Pulmonary artery endothelial cell (primary cell): ENCODE results near the gene CHMP6. TPM values are rescaled to one million over a fixed set of nuclear protein-coding genes. Genes with fewer than 3 reads are reported as not detected.
"Not testable (repeated sequence)": the region's sequence is repeated elsewhere in the genome, so short reads cannot be mapped to it uniquely, and the experiment has no call there.

ENCODE experiments used
- DNase-seq: peaks from one replicate; pipeline ENCODE4 v3.0.0-alpha.2; 2011; ENCODE audit warnings: low read depth, low spot score
- total RNA-seq: library from RNA; depleted of rRNA; stranded (reverse); fragments of >200 nt; gene quantifications from 2 replicates; pipeline ENCODE4 v1.2.3, GENCODE V29; 2014

The CHMP6 gene
- total RNA-seq, 1 donor from 2014 or later, result 20.3 TPM

DNA sequence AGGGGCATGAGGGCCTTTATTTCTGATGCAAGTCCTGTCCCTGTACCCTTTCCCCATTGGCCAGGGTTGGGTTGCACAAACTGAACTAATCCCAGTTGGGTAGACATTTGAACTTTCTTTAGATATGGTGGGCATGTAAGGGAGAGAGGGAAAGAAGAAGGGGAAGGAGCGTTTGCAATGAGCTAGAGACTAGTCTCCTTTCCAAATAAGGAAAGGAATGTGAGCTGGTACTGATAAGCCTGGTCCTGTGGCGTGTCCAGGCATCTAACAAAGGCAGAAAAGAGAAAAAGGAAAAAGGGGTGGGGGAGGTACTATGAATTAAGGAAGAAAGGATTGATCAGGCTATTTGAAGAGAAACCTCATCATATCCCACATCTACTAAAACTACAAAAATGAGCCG is 20.3 kb downstream of the CHMP6 start:
- DNase-seq, result no peak

- DNase-seq, result no peak
Observed at GRCh38 chr17:81012574-81013447, 21.2 kb downstream of the CHMP6 start.

GRCh38 chr17:81013642-81014041 is 22.0 kb downstream of the CHMP6 start:
- no peak for DNase-seq

- DNase-seq, result no peak
Observed at GRCh38 chr17:81015136-81015535, 23.5 kb downstream of the CHMP6 start.

DNA sequence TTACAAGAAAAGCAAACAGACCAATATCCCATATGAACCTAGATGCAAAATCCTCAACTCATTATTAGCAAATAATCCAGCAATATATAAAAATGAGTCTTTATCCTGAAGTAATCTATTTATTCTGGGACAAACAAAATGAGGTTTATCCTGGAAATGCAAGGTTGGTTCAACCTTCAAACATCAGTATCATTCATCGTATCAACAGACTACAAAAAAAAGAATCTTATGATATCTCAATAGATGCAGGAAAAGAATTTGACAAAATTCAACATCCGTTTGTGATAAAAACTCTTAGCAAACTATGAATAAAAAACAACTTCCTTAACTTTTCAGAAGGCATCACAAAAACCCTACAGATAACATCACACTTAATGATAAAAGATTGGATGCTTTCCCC is 24.9 kb downstream of the CHMP6 start:
- DNase-seq, result no peak

DNA sequence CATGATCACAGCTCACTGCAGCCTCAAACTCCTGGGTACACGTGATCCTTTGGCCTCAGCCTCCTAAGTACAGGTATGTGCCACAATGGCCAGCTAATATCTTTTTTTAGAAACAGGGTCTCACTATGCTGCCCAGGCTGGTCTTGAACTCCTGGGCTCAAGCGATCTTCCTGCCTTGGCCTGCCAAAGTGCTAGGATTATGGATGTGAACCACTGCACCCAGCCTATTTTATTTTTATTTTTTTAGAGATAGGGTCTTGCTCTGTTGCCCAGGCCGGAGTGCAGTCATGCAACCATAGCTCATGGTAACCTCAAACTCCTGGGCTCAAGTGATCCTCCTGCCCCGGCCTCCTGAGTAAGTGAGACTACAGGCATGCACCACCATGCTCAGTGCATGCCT is 25.7 kb downstream of the CHMP6 start:
- DNase-seq, result not testable (repeated sequence)

DNA sequence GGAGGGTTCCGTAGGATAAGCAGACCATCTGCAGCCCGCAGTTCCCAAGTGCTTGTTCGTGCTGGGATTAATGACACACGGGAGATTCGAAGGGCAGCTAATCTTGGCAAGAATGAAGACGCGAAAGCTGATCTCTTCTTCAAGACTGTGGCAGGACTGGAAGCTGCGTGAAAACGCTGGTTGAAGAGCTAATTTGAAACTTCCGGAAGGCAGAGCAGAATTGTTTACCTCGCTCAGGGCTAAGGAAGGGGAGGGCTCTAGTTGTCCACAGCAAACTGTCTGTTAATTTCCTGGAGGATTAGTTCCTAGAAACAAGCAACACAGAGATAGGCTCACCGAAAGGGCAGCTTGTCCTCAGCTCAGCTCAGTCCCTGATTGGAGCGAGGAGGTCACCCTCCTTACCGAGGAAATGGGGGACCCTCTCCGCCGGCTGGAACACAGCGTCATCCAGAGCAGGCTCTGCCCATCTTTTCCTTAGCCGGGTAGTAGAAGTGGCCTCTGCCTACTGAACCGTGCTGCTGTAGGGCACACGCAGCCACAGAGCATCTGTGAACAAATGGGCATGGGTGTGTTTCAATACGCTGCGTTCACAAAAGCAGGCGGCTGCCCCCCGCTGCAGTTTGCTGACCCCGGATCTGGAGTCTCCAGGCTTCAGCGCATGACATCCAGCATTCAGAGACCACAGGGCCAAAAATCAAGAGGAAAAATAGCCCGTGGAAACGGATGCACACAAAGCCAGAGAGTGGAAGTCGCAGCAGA is 26.6 kb downstream of the CHMP6 start:
- DNase-seq, result no peak

- DNase-seq, result no peak
Observed at GRCh38 chr17:81019563-81020442, 28.2 kb downstream of the CHMP6 start.

- DNase-seq, result no peak
Observed at GRCh38 chr17:81020443-81020766, 28.8 kb downstream of the CHMP6 start.

- DNase-seq, result no peak
Observed at GRCh38 chr17:81020767-81021497, 29.3 kb downstream of the CHMP6 start.

DNA sequence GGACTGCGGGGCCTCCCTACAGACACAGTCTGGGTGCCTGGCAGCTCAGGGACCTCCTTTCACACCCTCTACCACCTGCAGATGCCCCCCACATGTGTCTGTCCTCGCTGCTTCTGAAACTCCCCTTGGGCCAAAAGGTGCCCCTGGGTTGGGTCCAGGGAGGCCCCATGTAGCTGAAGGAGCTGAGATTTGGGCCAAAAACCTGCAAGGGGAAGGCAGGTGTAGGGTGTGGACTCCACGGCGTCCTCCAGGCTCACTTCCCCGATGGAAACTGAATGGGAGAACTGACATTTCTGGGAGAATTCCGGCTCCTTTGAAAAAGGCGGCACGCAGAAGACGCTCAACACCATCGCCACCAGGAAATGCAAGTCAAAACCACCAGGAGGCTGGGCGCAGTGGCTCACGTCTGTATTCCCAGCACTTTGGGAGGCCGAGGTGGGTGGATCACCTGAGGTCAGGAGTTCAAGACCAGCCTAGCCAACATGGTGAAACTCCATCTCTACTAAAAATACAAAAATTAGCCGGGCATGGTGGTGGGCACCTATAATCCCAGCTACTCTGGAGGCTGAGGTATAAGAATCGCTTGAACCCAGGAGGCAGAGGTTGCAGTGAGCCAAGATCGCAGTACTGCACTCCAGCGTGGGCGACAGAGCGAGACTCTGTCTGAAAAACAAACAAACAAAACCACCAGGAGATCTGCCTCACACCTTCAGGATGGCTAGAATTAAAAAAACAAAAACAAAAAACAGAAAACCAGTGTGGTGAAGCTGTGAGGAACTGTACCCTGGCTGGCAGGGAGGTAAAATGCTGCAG is 30.1 kb downstream of the CHMP6 start:
- no peak for DNase-seq

GRCh38 chr17:81022344-81022676 is 30.7 kb downstream of the CHMP6 start:
- no peak for DNase-seq

- DNase-seq, result no peak
Observed at GRCh38 chr17:81025065-81025740, 33.6 kb downstream of the CHMP6 start.

DNA sequence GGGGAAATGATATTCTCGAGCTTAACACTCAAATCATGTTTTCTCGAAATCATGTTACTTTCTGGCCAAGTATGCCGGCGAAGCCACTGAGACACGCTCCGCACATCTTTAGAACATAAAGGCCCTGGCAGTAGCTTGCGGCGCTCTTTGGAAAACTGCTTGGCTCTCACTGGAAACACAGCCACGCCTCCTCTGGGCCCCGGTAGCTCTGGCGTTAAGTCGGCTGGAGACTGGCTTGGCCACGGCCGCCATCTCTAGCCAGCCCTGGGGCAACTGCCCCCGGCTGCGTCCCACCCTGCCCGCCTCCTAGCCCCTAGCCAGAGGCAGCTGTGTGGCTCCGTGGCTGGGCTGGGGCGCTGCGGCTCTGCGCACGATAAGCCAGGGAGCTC is 34.1 kb downstream of the CHMP6 start:
- DNase-seq, result no peak

DNA sequence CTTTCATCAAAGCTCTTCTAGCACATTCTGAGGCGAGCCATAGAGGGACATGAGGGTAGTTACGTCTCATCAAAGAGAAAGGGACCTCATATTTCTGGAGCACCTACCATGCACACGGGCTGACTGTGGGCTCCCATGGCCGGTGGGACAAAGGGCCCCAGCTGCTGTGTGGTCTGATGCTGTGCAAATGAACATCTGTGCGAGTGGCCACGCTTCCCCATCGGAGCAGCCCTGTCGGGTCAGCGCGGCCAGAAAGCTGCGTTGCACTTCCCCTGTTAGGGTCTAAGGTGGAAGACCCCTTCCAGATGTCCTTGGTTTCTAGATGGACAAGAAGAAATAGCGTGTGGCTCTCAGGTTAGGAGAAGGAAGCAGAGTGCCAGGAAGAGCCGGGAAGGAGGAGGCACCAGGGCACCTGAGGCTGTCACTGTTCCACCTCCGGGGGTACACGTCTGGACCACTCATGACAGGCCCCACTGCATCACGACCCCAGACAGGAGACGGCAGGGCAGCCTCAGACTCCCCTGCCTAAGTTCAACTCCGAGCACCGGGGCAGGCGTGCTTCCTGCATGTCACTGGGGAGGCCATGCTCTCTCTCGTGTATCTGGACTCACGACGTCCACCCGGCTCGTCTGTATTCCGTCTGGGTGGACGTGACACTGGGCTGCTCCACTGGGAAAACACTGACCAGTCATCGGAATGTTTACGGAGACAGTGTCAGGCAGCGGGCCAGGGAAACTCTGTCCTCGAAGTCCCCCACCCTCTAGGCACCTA is 34.8 kb downstream of the CHMP6 start:
- DNase-seq, result no peak

DNA sequence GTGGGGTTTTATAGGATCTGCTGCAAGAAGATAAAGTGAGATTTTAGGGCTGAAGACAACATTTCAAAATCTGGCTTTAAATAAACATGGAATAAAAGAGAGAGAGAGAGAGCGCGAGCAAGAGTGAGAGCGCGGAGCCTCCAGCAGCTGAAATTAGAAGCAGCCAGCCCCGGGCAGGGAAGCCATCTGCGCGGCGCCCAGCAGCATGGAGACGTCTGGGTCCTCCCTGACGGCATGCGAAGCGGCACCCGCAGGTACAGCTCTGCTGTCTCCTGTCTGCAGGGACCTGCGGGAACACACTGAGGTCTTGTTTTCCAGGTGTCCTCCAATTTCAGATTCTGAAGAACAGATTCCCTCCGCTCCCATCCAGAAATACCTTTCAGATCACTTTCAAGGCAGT is 35.4 kb downstream of the CHMP6 start:
- DNase-seq, result no peak

- DNase-seq, result no peak
Observed at GRCh38 chr17:81027591-81028505, 36.2 kb downstream of the CHMP6 start.

DNA sequence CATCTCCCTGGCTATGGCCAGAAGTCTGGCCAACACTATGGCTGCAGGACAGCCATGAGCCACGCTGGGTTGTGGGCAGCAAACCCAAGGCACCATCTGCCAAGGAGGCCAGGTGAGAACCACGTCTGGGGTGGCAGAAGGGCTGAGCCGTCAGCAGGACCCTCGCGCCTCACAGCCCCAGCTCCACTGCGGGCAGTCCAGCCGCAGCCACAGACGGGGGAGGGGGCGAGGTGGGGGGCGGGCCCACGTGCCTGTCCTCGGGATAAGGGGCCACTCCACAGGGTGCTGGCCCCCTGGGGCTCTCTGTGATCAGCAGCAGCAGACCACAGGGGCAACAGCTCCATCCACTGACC is 36.8 kb downstream of the CHMP6 start:
- no peak for DNase-seq
